H1 (cell line): Measurements from ENCODE around the gene TMLHE.

Experiments
- EP300 ChIP-seq, 2 experiments: IDR thresholded peaks; 1 replicate in 1 of 2; 2 replicates in 1 of 2; pipeline ENCODE4 v1.6.1; 2011 to 2012; ENCODE audit warnings: low read depth in 2 of 2, low read length in 2 of 2, mild to moderate bottlenecking in 2 of 2, borderline replicate concordance in 1 of 2, inconsistent platforms in 1 of 2, moderate library complexity in 1 of 2
- EZH2 ChIP-seq: fragments of 200-600 bp; sonication (generic); IDR thresholded peaks from 2 replicates; pipeline ENCODE4 v1.7.1; 2012; ENCODE audit warnings: low read depth, mild to moderate bottlenecking, moderate library complexity, low read length, inconsistent platforms; ENCODE audit not compliant: severe bottlenecking
- GABPA ChIP-seq: IDR thresholded peaks from 2 replicates; pipeline ENCODE4 v1.6.1; 2011; ENCODE audit warnings: mild to moderate bottlenecking, low read length, moderate library complexity, borderline replicate concordance; ENCODE audit not compliant: insufficient read depth
- PHF8 ChIP-seq: fragments of 200-600 bp; sonication (generic); conservative IDR thresholded peaks from 2 replicates; pipeline ENCODE4 v1.7.1; 2012; ENCODE audit warnings: low read depth, mild to moderate bottlenecking, inconsistent platforms, low read length, moderate library complexity
- POLR2AphosphoS5 ChIP-seq: IDR thresholded peaks from 2 replicates; pipeline ENCODE4 v1.6.1; 2011; ENCODE audit warnings: low read depth, low read length
- RNF2 ChIP-seq: fragments of 200-900, 300-1000 bp; sonication (generic); IDR thresholded peaks from 2 replicates; pipeline ENCODE4 v1.7.1; 2016; ENCODE audit warnings: borderline replicate concordance, low read depth, mild to moderate bottlenecking, antibody characterized with exemption, low read length; ENCODE audit not compliant: poor library complexity, severe bottlenecking; ENCODE audit errors: missing control alignments
- SIX5 ChIP-seq: IDR thresholded peaks from 2 replicates; pipeline ENCODE4 v1.6.1; 2011; ENCODE audit warnings: mild to moderate bottlenecking, low read depth, low read length
- TAF1 ChIP-seq: IDR thresholded peaks from 2 replicates; pipeline ENCODE4 v1.6.1; 2011; ENCODE audit warnings: mild to moderate bottlenecking, low read depth, low read length
- TAF7 ChIP-seq: optimal IDR thresholded peaks from 2 replicates; pipeline ENCODE3; 2011; ENCODE audit warnings: low read depth, mild to moderate bottlenecking, inconsistent platforms, low read length, moderate library complexity, borderline replicate concordance
- TF ChIP-seq, protein P1 (sequence below), 3 experiments: IDR thresholded peaks; 1 replicate in 2 of 3; 2 replicates in 1 of 3; pipeline versions ENCODE4 v1.5.1 to v1.6.1; 2011; ENCODE audit warnings: low read length in 3 of 3, mild to moderate bottlenecking in 3 of 3, inconsistent platforms in 2 of 3, low read depth in 1 of 3, moderate library complexity in 1 of 3; ENCODE audit not compliant: insufficient read depth in 1 of 3; ENCODE audit errors: control extremely low read depth in 1 of 3

DNA sequence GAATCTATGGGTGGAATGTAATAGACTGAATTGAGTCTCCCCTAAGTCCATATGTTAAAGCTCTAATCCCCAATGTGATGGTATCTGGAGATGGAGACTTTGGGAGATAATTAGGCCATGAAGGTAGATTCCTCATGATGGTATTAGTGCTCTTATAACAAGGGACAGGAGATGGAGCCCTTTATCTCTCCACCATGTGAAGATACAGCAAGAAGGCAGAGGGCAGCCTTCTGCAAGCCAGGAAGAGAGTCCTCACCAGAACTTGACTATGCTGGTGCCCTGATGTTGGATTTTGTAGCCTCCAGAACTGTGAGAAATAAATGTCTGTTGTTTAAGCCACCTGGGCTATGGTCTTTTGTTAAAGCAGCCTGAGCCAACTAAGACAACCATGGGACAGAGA, 78.0 kb downstream of the TMLHE start:
- TF ChIP-seq TAF1 = no peak
- TF ChIP-seq TAF7 = no peak
- TF ChIP-seq GABPA = no peak
- TF ChIP-seq, protein P1, sequence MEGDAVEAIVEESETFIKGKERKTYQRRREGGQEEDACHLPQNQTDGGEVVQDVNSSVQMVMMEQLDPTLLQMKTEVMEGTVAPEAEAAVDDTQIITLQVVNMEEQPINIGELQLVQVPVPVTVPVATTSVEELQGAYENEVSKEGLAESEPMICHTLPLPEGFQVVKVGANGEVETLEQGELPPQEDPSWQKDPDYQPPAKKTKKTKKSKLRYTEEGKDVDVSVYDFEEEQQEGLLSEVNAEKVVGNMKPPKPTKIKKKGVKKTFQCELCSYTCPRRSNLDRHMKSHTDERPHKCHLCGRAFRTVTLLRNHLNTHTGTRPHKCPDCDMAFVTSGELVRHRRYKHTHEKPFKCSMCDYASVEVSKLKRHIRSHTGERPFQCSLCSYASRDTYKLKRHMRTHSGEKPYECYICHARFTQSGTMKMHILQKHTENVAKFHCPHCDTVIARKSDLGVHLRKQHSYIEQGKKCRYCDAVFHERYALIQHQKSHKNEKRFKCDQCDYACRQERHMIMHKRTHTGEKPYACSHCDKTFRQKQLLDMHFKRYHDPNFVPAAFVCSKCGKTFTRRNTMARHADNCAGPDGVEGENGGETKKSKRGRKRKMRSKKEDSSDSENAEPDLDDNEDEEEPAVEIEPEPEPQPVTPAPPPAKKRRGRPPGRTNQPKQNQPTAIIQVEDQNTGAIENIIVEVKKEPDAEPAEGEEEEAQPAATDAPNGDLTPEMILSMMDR (IDR thresholded peaks at IDR 0.05; ENCODE audit: control extremely low read depth in 1 of 3, insufficient read depth in 1 of 3, low read depth in 1 of 3, low read length in 3 of 3) = peak in 2 of 3 experiments; percentile 8 to 47; a peak in 3 of 4 replicates
- TF ChIP-seq EP300 (IDR thresholded peaks at IDR 0.05; ENCODE audit: borderline replicate concordance in 1 of 2, low read depth in 2 of 2, low read length in 2 of 2) = no peak
- no peak for TF ChIP-seq RNF2
- no peak for TF ChIP-seq PHF8
- TF ChIP-seq EZH2 = no peak
- no peak for TF ChIP-seq SIX5
- no peak for TF ChIP-seq POLR2AphosphoS5
